Renal cortex interstitium (tissue), 11 donors: Measurements from ENCODE around the gene ENTPD2. TPM values are rescaled to one million over a fixed set of nuclear protein-coding genes. Genes with fewer than 3 reads are reported as not detected.
"Not testable (repeated sequence)": the region's sequence is repeated elsewhere in the genome, so short reads cannot be mapped to it uniquely, and the experiment has no call there.

Experiments used
- DNase-seq, 11 donors: peaks; one replicate each; pipeline ENCODE4 v3.0.0-alpha.2; 2013; ENCODE audit warnings: low read depth in 9 of 11, low spot score in 4 of 11; ENCODE audit errors: extremely low read depth in 1 of 11
- polyA plus RNA-seq, 3 donors: library from polyadenylated mRNA; unstranded; fragments of 120-200 nt; gene quantifications; one replicate each; pipeline ENCODE4 v1.2.1, GENCODE V29; 2013; ENCODE audit not compliant: insufficient read length in 3 of 3

The ENTPD2 gene
- polyA plus RNA-seq, 3 donors, result 4.3 to 5.3 (median 4.7) TPM

DNA sequence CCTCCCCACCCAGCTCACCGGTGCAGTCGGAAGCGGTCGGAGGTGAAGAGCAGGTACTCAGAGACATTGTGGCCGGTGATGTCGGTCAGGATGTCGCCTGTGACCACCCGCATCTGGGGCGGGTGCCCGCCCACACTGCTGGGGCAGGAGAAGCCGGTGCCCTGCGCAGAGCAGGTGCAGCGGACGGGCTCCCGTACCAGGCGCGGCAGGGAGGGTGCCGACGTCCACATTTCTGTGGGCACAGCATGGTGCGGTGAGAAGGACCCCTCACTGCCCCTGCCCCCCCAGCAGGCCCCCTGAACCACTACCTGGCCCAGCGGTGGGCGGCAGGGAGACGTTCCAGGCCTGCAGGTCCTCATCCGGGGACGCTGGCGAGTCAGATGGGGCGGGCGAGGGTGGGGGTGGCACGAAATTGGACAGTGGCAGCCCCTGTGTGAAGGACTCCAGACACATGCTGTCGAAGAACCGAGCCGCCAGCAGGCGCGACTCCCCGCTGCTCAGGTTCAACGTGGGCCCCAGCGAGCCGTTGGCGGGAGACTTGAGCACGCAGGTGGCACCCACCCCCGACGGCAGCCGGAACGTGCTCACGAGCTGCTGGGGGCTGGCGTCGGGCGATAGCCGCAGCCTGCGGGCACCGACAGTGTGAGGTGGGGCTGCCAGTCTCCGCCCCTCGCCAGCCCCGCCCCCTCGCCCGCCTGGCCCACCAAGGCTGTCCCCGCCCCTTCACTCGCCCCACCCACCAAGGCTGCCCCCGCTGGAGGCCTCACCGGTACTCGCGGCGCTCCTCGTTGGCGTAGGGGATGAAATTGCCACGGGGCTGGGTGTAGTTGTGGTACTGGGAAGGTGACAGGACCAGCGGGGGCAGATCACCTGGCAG lies 40.9 kb downstream of the ENTPD2 start:
- DNase-seq, result no peak

DNA sequence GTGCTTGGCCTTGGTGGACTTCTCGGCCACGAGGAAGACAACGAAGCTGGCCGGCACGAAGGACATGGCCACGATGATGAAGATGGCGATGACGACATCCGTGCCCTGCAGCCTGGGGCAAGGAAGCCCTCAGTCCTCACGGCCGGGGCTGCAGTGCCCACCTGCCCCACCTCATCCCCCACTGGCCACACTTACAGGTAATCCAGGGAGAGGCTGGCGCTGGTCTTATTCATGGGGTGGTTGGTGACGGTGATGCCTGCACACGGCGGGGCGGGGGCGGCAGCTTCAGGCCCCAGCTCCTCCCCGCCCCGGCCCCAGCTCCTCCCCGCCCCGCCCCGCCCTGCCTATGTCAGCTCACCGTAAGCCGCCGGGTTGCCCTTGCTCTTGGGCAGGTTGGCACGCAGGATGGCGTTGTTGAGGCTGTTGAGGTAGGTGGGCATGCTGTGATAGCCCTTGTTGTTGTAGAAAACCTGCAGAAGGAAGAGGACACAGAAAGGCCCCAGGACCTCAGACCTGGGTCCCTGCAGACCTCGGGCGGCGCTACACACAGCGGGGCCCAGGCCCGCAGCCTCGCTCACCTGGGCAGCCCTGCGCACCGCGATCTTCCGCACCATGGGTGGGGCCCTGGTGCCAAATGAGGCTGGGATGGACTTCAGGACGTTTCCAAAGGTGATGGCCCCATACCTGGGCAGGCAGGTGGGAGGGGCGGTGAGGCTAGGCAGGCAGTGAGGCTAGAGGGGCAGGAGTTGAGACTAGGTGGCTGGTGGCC lies 41.8 kb downstream of the ENTPD2 start:
- no peak for DNase-seq

- DNase-seq, result no peak
These were observed 42.7 kb downstream of the ENTPD2 start for GRCh38 chr9:137011156-137011555.

DNA sequence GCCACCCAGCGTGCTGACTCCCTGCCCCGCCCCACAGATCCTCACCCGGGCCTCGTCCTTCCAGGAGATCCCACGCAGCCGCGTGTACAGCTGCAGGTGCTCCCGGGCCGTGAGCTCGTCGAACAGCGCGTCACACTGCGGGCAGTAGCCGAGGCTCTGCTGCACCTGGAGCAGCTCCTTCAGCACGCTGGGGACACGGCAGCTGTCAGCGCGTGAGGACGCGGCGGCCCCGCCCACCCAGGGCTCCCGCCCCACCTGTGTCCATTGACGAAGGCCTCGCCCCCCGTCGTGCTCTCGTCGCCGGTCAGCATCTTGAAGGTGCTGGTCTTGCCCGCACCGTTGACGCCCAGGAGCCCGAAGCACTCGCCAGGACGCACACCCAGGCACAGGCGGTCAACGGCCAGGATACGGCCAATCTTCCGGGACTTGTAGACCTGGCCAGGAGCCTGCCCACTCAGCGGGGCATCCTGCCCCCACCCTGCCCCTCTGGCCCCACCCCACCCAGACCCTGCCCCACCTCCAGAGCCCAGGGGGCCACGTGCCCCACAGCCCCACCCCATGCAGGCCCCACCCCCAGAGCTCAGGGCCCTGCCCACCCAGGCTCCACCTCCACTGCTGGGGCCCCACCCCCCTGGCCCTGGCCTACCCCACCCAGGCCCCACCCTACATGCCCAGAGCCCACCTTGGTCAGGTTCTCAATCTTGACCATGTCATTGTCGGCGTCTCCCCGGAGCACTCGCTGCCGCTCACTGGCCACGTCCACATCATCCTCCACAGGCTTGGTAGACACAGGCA lies 43.7 kb downstream of the ENTPD2 start:
- DNase-seq, result no peak

DNA sequence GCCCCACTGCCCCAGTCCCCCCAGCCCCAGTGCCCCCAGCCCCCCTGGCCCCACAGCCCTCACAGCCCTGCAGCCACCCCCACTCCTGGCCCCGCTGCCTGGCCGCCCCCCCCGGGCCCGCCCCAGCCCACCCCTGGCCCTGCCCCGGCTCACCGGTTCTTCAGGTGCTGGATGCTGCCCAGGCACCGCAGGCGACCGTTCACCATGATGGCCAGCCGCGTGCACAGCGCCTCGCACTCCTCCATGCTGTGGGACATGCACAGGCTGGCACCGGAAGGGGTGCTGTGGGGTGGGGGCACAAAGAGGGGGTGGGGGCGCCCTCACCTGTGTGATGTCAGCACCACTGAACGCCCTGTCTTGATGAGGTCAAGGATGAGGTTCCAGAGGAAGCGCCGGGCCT lies 44.6 kb downstream of the ENTPD2 start:
- no peak for DNase-seq

DNA sequence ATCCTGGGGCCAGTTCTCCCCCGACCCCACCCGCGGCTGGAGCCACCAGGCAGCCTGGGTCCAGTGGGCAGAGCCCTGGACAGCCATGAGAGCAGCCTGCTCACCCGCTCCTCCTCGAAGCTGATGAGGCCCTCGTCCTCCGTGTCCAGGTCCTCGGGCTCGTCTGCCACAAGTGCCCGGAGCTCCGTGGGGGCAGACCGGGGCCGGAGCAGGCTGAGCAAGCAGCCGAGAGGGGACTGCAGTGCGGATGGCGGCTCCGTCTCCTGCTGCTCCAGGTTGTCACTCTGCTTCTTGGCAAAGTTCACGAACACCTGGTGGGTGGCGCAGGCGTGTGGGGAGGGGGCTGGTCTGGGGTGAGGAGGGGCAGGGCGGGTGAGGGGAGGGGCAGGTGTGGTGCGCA lies 45.5 kb downstream of the ENTPD2 start:
- DNase-seq, result no peak

DNA sequence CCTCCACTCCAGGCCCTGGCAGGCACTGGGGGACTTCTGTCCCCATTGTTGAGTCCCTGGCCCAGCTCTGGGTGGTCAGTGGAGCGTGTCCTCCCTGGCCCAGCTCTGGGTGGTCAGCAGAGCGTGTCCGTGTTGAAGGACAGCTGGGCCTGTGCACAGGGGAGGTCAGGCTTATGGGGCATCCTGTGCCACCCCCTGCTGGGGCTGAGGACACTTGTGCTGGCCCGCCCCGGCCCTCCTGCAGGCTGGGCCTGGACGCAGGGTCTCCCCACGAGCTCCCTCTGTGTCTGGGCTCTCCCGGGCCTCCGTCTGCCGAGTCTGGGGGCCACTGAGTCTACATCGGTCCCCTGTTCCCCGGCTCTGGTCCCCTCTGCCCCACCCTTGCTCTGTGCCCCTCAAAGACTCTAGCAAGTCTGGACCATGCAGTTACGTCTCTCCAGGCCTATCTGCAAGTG lies 46.0 kb downstream of the ENTPD2 start:
- no peak for DNase-seq

GRCh38 chr9:137007108-137007815 lies 46.6 kb downstream of the ENTPD2 start:
- DNase-seq, result no peak

DNA sequence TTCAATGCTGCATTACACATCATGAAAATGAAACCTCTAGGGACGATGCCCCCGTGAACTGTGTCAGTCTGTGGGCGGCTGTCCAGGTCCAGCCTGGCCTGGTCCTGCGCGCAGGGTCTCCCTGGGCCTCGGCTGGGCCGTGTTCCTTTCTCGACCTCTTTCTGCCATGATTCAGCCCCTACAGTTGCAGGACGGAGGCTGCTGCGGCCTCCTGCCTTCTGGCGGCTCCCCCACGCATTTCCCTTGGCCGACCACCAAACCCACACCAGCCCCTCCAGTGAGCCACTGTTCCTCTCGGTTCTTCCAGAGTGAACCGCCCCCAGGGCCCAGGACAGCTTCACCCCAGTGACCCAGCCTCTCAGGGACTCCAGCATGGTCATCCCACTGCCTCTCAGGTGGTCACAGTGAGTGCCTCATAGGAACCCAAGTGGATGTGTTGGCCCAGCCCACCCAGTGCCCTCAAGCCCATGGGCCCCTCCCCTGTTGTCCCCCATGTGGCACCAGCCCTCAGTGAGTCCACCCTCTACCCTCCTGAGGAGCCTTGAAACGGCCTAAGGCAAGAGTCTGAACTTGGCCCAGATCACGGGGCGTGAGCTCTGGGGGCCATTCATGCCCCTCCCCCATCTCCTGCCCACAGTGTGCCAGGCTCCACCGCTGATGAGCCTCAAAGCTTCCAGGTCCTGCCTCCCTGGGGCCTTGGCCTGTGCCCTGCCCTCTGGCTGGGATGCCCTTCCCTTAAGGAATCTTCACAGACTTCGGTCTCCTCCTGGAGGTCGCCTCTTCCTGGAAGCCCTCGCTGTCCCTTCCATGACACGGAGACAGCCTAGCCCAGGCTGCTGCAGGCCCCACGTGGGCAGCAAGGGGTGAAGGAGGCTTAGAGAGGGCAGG lies 47.5 kb downstream of the ENTPD2 start:
- no peak for DNase-seq

- DNase-seq, result not testable (repeated sequence)
These were observed 49.6 kb downstream of the ENTPD2 start for GRCh38 chr9:137004285-137004684.

DNA sequence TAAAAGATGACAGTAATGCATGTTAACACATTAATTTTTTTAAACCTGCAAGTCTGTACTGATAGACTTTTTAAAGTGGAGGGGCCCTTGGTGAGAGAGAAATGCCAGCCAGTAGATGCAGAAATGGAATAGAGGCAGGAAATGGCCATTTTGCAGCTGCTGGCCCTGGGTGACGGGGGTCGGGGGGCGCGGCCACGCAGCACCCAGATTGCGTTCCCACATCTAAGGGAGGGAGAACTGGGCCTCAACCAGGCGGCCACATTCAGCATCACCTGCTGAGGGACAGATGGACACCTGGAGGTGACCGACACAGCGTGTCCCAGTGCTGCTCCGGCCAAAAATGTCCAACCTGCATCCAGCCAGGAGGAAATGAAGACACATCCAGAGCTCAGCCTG lies 51.2 kb downstream of the ENTPD2 start:
- no peak for DNase-seq

- DNase-seq, result no peak
These were observed 51.8 kb downstream of the ENTPD2 start for GRCh38 chr9:137001857-137002645.

DNA sequence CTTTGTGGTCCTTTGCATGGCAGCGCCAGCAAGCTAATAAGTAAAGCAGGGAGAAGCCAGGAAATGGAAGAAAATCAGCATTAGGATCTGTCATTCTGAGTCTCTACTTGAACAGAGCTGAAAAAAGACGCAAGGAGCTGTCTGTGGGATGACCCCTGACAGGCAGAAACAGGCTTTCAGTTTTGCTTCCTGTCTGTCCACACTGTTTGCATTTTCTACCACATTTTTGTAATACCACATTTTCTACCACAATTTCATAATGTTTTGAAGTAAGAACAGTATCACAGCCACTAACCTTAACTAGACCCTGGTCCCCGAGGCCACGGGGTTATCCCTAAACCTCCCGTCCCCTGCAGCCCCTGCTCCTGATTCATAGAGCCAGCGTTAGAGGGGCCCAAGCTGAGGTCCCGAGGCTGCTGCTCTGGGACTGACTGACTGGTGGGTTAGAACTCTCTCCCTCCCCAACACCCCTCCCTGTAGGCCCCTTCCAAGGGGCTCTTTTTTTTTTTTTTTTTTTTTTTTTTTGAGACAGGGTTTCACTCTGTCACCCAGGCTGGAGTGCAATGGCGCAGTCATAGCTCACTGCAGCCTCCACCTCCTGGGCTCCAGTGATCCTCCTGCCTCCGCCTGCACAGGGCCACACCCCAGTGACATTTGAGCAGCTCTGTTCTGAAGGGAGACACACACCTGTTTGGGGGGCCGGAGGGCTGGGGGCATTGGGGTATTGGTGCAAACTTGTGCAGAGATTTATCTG lies 53.5 kb downstream of the ENTPD2 start:
- no peak for DNase-seq
